Glutamatergic neuron (in vitro differentiated cells): ENCODE results near the gene CCL17. TPM values are rescaled to one million over a fixed set of nuclear protein-coding genes. Genes with fewer than 3 reads are reported as not detected.
"Not testable (repeated sequence)": the region's sequence is repeated elsewhere in the genome, so short reads cannot be mapped to it uniquely, and the experiment has no call there.

Experiments
- DNase-seq: peaks from one replicate; pipeline ENCODE4 v3.0.0; 2022
- H3K27ac Mint-ChIP-seq: one replicate; pipeline ENCODE4 v1.8.0; 2020; ENCODE audit warnings: mild to moderate bottlenecking, mixed read lengths, inconsistent platforms; ENCODE audit not compliant: unreplicated experiment
- H3K27me3 Mint-ChIP-seq: one replicate; pipeline ENCODE4 v1.8.0; 2020; ENCODE audit warnings: mild to moderate bottlenecking, moderate library complexity, mixed read lengths, inconsistent platforms; ENCODE audit not compliant: unreplicated experiment
- H3K36me3 Mint-ChIP-seq: one replicate; pipeline ENCODE4 v1.8.0; 2020; ENCODE audit warnings: mild to moderate bottlenecking, mixed read lengths, inconsistent platforms; ENCODE audit not compliant: unreplicated experiment
- H3K4me1 Mint-ChIP-seq: one replicate; pipeline ENCODE4 v1.8.0; 2020; ENCODE audit warnings: mild to moderate bottlenecking, low read depth, mixed read lengths, inconsistent platforms; ENCODE audit not compliant: unreplicated experiment
- H3K4me3 Mint-ChIP-seq: one replicate; pipeline ENCODE4 v1.8.0; 2020; ENCODE audit warnings: mild to moderate bottlenecking, mixed read lengths, inconsistent platforms; ENCODE audit not compliant: unreplicated experiment
- H3K9me3 Mint-ChIP-seq: one replicate; pipeline ENCODE4 v1.8.0; 2020; ENCODE audit warnings: mild to moderate bottlenecking, moderate library complexity, mixed read lengths, inconsistent platforms; ENCODE audit not compliant: unreplicated experiment
- CTCF ChIP-seq: fragments of 200-600 bp; sonication (generic); IDR thresholded peaks from one replicate; pipeline ENCODE4 v1.5.0; 2021; ENCODE audit not compliant: partially characterized antibody, unreplicated experiment
- total RNA-seq: library from RNA; stranded (reverse); fragmentation: NEBNext Ultra II Directional; extraction: Animal tissue kit (Norgen Biotek cat#: 25700); gene quantifications from one replicate; pipeline ENCODE4 v1.2.1, GENCODE V29; 2021; ENCODE audit not compliant: unreplicated experiment

Gene CCL17
- total RNA-seq, 1 donor from 2014 or later = not detected

DNA sequence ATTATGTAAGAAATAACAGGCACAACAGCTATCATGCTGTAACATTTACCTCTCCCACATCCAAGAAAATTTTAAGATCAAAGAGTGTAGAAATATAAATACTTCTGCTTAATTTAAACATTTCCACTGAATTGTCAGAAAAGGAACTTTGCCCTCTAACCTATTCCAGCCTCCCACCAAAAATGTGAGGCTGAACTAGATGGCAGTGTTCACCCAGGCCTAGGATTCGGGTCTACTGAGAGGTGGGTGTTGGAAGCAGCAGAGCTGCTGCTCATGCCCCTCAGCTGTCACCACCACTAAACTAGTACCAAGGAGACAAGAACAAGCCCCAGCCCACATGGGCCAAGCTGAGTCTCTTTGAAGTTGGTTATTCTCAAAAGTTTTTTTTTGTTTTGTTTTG, 31.3 kb downstream of the CCL17 start:
- Mint-ChIP-seq H3K9me3 (no peaks in the 10 kb centered on the region), H3K4me3 (no peak overlapping the region), H3K27me3 (no peaks in the 10 kb centered on the region), H3K27ac (no peak overlapping the region), H3K36me3 (peaks cover 11% of the 10 kb centered on the region), H3K4me1 (no peaks in the 10 kb centered on the region)
- TF ChIP-seq CTCF = no peak
- no peak for DNase-seq

DNA sequence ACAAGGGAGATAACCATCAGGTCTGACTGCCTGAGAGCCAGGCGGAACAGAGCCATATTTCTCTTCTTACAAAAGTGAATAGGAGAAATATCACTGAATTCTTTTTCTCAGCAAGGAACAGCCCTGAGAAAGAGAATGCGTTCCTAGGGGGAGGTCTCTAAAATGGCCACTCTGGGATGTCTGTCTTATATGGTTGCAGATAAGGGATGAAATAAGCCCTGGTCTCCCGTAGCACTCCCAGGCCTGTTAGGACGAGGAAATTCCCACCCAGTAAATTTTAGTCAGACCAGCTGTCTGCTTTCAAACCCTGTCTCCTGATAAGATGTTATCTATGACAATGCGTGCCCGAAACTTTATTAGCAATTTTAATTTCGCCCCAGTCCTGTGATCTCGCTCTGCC, 35.4 kb downstream of the CCL17 start:
- not testable (repeated sequence) for H3K9me3 Mint-ChIP-seq, DNase-seq, H3K4me1 Mint-ChIP-seq, H3K4me3 Mint-ChIP-seq, H3K27me3 Mint-ChIP-seq, H3K27ac Mint-ChIP-seq
- peaks cover 11% of the 10 kb centered on the region for H3K36me3 Mint-ChIP-seq

- H3K36me3 Mint-ChIP-seq = peaks cover 11% of the 10 kb centered on the region
- not testable (repeated sequence) for DNase-seq, H3K9me3 Mint-ChIP-seq, H3K27me3 Mint-ChIP-seq, H3K4me3 Mint-ChIP-seq, H3K27ac Mint-ChIP-seq, H3K4me1 Mint-ChIP-seq
These were observed 36.0 kb downstream of the CCL17 start for GRCh38 chr16:57440551-57440950.

GRCh38 chr16:57444711-57445110, 40.1 kb downstream of the CCL17 start:
- Mint-ChIP-seq H3K27me3 (peaks cover 4% of the 10 kb centered on the region), H3K9me3 (peaks cover 10% of the 10 kb centered on the region), H3K4me1 (peaks cover 9% of the 10 kb centered on the region), H3K4me3 (peak overlapping the region; percentile 32), H3K36me3 (peaks cover 9% of the 10 kb centered on the region), H3K27ac (no peak overlapping the region)
- no peak for TF ChIP-seq CTCF
- no peak for DNase-seq

DNA sequence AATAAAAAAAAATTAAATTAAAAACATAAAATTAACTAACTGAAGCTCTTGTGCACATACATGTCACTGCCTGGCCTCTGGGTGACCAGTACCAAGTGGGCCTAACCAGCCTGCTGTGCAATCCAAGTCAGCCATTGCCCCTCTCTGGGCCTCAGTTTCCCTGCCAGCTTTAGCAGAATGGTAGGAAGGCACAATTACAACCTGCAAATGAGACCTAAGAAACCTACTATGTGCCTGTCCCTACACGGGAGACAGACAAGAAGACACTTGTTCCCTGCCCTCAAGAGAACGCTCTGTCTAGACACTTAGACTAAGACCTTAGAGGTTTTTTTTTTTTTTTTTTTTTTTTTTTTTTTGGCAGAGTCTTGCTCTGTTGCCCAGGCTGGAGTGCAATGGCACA, 40.9 kb downstream of the CCL17 start:
- DNase-seq = no peak
- H3K27me3 Mint-ChIP-seq = peaks cover 4% of the 10 kb centered on the region
- peaks cover under 1% of the 10 kb centered on the region for H3K36me3 Mint-ChIP-seq
- no peak overlapping the region for H3K27ac Mint-ChIP-seq
- peaks cover 9% of the 10 kb centered on the region for H3K4me1 Mint-ChIP-seq
- no peak overlapping the region for H3K4me3 Mint-ChIP-seq
- no peak for TF ChIP-seq CTCF
- peaks cover 10% of the 10 kb centered on the region for H3K9me3 Mint-ChIP-seq

DNA sequence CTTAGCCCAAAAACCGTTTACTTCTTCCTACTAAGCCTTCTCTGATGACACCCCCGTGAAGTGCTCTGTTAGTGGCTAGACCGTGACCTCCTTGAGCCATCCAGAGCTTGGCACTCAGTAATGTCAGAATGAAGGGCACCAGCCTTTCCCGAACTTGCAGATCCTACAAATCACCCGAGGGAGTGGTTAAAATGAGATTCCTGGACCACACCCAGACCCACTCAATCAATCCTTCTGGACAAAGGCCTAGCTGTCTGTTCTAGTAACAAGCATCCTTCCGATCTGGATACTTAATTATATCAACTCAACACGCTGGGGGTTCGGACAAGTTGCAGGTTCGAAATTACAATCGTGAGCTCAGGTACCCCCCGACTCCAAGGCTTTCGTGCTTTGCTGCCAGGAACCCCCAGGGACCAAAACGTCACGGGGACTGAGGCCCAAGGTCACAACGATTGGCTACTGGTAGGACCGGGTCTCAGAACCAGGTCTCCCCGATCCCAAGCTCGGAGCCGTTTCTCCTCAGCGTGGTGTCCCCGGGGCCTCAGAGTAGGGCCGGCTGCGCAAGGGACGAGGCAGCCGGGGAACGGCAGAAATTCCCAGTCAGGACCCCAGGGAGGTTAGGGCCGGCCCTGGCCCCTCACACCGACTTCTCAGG, 42.1 kb downstream of the CCL17 start:
- Mint-ChIP-seq H3K27ac (peak overlapping the region; percentile 97), H3K27me3 (peaks cover 4% of the 10 kb centered on the region), H3K9me3 (peaks cover 10% of the 10 kb centered on the region), H3K36me3 (no peaks in the 10 kb centered on the region), H3K4me1 (peaks cover 9% of the 10 kb centered on the region), H3K4me3 (peak overlapping the region; percentile 96)
- TF ChIP-seq CTCF = no peak
- peak; percentile 84 for DNase-seq
